ENCODE results near the gene SMCP. TPM values are rescaled to one million over a fixed set of nuclear protein-coding genes. Genes with fewer than 3 reads are reported as not detected.

The SMCP gene
- polyA plus RNA-seq, 1 donor from 2014 or later = not detected

GRCh38 chr1:152884085-152884484 lies 6.0 kb downstream of the SMCP start:
- H3K9ac ChIP-seq (ENCODE audit: low read length) = no peak overlapping the region
- H2AFZ ChIP-seq (ENCODE audit: low read depth, low read length) = no peak overlapping the region
- no peaks in the 10 kb centered on the region for H3K36me3 ChIP-seq (ENCODE audit: insufficient read depth, low read length)
- no peak for TF ChIP-seq REST (IDR thresholded peaks at IDR 0.05; ENCODE audit: borderline replicate concordance)
- no peak for TF ChIP-seq RAD21 (conservative IDR thresholded peaks at IDR 0.05)
- no peak for TF ChIP-seq POLR2AphosphoS5 (IDR thresholded peaks at IDR 0.05)
- TF ChIP-seq TAF1 (IDR thresholded peaks at IDR 0.05; ENCODE audit: low read depth) = no peak
- TF ChIP-seq CTCF (IDR thresholded peaks at IDR 0.05; ENCODE audit: poor library complexity, severe bottlenecking) = no peak
- no peak for TF ChIP-seq EP300 (conservative IDR thresholded peaks at IDR 0.05; ENCODE audit: poor library complexity, severe bottlenecking)
- no peak for TF ChIP-seq MXI1 (conservative IDR thresholded peaks at IDR 0.05; ENCODE audit: poor library complexity, severe bottlenecking)
- no peak for TF ChIP-seq EZH2 (IDR thresholded peaks at IDR 0.05; ENCODE audit: borderline replicate concordance, insufficient read depth, low read length, poor library complexity, severe bottlenecking)
- no peaks in the 10 kb centered on the region for H3F3A ChIP-seq (ENCODE audit: insufficient read depth, low read length, poor library complexity, severe bottlenecking)
- H3K27me3 ChIP-seq (ENCODE audit: insufficient read depth, low read depth, low read length) = no peaks in the 10 kb centered on the region
- no peak overlapping the region for H3K4me3 ChIP-seq (ENCODE audit: low read length)
- H3K79me2 ChIP-seq (replicated peaks; ENCODE audit: insufficient read depth, low read length) = no peaks in the 10 kb centered on the region
- H3K27ac ChIP-seq (ENCODE audit: low read length) = no peak overlapping the region
- H3K4me2 ChIP-seq (ENCODE audit: low read length) = no peak overlapping the region
- H3K9me2 ChIP-seq (ENCODE audit: insufficient read depth, low read length) = no peaks in the 10 kb centered on the region
- no peaks in the 10 kb centered on the region for H3K9me3 ChIP-seq (ENCODE audit: low read length)
- H4K20me1 ChIP-seq (ENCODE audit: insufficient read depth) = no peaks in the 10 kb centered on the region

- H3K36me3 ChIP-seq (ENCODE audit: insufficient read depth, low read length) = no peaks in the 10 kb centered on the region
- no peaks in the 10 kb centered on the region for H3K9me3 ChIP-seq (ENCODE audit: low read length)
- H2AFZ ChIP-seq (ENCODE audit: low read depth, low read length) = no peak overlapping the region
- H3K27me3 ChIP-seq (ENCODE audit: insufficient read depth, low read depth, low read length) = no peaks in the 10 kb centered on the region
- no peaks in the 10 kb centered on the region for H4K20me1 ChIP-seq (ENCODE audit: insufficient read depth)
- TF ChIP-seq TAF1 (IDR thresholded peaks at IDR 0.05; ENCODE audit: low read depth) (no peak), EP300 (conservative IDR thresholded peaks at IDR 0.05; ENCODE audit: poor library complexity, severe bottlenecking) (no peak), SMC3 (conservative IDR thresholded peaks at IDR 0.05; ENCODE audit: poor library complexity) (no peak), CTCF (IDR thresholded peaks at IDR 0.05; ENCODE audit: poor library complexity, severe bottlenecking) (no peak), MXI1 (conservative IDR thresholded peaks at IDR 0.05; ENCODE audit: poor library complexity, severe bottlenecking) (no peak), RAD21 (conservative IDR thresholded peaks at IDR 0.05) (no peak), REST (IDR thresholded peaks at IDR 0.05; ENCODE audit: borderline replicate concordance) (no peak), POLR2AphosphoS5 (IDR thresholded peaks at IDR 0.05) (no peak), EZH2 (IDR thresholded peaks at IDR 0.05; ENCODE audit: borderline replicate concordance, insufficient read depth, low read length, poor library complexity, severe bottlenecking) (no peak)
- H3K27ac ChIP-seq (ENCODE audit: low read length) = no peak overlapping the region
- H3K79me2 ChIP-seq (replicated peaks; ENCODE audit: insufficient read depth, low read length) = no peaks in the 10 kb centered on the region
- no peak overlapping the region for H3K4me3 ChIP-seq (ENCODE audit: low read length)
- no peak overlapping the region for H3K4me2 ChIP-seq (ENCODE audit: low read length)
- H3K9me2 ChIP-seq (ENCODE audit: insufficient read depth, low read length) = no peaks in the 10 kb centered on the region
- no peak overlapping the region for H3K9ac ChIP-seq (ENCODE audit: low read length)
- H3F3A ChIP-seq (ENCODE audit: insufficient read depth, low read length, poor library complexity, severe bottlenecking) = no peaks in the 10 kb centered on the region
These were observed 6.4 kb downstream of the SMCP start for GRCh38 chr1:152884506-152884905.
